IPS-11a (cell line): ENCODE measurements around the gene PES1.
"Not testable (repeated sequence)": the region's sequence is repeated elsewhere in the genome, so short reads cannot be mapped to it uniquely, and the experiment has no call there.

ENCODE experiments used
- H3K4me3 ChIP-seq: one replicate; pipeline ENCODE4 v1.5.1; 2013; ENCODE audit warnings: low read depth, low read length, control low read depth

The PES1 gene

DNA sequence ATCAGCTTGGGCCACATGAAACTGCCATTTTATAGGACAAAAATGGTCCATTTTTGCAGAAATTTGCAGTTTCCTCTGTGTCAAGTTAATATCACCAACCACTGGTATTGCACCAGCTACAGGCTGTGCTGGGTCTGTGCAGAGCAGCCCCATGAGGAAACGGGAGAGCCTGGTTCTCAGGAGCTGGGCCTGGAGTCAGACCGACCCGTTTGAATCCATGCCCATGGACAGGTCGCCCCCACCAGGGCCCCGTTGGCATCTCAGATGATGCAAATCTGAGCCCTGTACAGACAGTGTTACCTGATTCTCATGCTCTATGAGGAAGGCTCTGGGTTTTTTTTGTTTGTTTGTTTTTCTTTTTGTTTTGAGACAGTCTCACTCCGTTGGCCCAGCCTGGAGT lies 35.3 kb downstream of the PES1 start:
- no peak overlapping the region for H3K4me3 ChIP-seq

DNA sequence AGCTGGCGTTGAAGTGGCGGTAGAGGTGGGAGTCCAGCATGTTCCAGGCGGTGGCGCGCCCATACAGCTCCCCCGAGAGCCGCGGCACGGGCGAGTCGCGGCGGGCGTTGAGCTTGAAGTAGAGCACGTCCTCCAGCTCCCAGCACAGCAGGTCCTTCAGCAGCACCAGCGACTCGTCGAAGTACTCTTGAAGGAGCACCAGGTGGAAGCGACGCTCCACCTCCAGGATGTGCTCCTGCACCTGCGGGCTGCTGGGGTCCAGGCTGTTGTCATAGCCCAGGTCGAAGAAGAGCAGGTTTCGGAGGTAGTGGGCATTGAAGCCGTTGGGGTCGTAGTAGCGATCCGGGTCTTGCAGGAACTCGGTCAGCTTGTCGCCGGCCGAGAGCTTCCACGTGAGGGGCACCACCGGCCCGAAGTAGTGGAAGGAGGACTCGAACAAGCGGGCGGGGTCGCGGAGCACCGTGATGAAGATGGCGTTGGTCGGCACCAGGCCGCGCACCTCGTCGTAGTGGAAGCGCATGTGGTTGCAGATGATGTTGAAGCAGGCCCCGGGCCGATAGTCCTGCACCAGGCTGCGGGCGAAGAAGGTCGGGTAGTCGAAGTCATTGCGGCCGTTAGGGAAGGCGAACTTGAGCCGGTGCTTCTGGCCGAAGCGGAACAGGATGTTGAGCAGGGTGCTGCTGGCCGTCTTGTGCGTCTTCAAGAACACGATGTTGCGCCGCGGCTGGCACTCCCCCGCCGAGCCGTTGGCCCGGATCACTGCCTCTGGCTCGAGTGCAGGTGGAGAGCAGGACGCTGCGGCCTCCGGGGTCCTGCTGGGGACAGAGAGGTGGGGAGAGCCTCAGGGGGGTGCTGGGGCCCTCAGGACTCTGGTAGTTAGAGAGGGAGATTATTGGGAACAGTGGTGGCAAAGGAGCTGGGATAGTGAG lies 36.2 kb downstream of the PES1 start:
- H3K4me3 ChIP-seq = no peak overlapping the region

DNA sequence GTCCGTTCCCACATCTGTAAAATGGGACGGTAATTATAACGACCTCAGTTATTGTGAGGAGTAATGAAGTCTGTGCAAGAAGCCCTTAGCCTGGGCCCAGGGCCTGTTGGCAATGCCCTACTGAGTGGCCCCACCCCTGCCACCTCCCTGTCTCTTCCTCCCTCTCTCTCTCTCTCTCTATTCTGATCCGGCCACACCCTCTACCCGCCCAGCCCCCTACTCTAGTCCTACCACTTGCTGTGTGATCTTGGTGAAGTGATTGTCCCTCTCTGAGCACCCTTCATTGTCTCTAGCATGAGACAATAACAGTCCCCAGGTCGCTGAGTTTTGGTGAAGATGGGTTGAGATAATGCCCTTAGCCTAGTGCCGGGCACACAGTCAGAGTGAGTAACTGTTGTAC lies 37.7 kb downstream of the PES1 start:
- no peak overlapping the region for H3K4me3 ChIP-seq

DNA sequence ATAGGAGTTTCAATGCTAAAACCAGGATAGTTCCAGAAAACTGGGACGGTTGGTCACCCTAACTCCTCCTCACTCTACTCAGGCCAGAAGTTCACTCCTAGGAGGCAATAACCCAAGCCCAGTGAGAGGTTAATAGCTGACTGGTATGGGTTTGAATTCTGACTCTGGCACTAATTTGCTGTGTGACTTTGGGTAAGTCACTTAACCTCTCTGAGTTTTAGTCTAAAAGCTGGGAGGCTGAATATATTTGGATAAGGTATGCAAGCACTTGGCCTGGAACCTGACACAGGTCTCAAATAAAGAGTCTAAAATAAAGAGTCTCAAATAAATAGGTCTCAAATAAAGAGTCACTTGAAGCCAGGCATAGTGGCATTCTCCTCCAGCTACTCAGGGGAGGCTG lies 39.0 kb downstream of the PES1 start:
- H3K4me3 ChIP-seq = no peak overlapping the region

DNA sequence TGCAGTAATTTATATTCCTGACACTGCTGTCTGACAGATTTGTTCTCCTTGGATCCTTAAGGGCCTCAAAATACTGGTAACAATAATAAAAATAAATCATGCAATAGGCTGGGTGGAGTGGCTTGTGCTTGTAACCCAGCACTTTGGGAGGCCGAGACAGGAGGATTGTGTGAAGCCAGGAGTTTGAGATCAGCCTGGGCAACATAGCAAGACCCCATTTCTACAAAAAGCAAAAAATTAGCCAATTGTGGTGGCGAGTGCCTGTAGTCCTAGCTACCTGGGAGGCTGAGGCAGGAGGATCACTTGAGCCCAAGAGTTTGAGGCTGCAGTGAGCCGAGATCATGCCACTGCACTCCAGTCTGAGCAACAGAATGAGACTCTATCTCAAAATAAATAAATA lies 39.9 kb downstream of the PES1 start:
- not testable (repeated sequence) for H3K4me3 ChIP-seq

DNA sequence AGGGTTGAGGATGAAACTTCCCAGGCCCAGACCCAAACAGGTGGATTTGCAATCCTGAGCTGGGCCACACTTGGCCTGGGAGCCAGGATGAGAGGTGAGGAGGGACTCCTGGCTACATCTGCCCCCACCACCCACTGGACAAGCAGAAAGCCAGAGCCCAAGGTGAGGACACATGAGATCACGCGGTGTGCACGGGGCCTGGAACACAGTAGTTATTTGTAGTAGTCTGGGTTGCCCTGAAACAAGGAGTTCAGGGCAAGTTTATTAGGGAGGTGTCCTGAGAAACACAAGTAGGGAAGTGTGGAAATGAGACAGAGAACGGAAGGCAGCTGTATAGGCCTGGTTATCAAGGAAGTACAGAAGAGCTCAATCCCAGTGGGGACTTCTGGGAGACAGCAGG lies 44.5 kb downstream of the PES1 start:
- H3K4me3 ChIP-seq = no peak overlapping the region

DNA sequence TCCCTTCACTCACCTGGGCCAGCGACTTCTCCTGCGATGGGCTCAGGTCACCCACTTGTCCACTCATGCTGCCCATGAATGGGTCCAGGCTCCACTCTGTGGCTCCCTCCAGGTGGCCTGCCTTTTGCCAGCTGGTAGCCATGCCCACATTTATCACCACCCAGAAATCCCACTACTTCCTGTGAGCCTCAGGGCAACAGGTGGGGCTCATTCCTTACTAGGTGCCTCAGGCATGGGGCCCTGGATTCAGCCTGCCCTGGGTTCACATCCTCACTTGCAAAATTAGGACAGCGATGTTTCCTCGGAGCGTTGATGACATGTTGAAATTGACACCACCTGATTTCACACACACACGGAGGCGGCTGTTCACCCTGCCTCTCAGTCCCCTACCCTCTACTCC lies 45.1 kb downstream of the PES1 start, which contains the start of gene SEC14L6:
TSS of gene SEC14L6 (minus strand) at position 126 of the 400 bp plus-strand sequence. CDS start at position 67, 59 bp downstream.
- no peak within 1 kb of the TSS for H3K4me3 ChIP-seq

DNA sequence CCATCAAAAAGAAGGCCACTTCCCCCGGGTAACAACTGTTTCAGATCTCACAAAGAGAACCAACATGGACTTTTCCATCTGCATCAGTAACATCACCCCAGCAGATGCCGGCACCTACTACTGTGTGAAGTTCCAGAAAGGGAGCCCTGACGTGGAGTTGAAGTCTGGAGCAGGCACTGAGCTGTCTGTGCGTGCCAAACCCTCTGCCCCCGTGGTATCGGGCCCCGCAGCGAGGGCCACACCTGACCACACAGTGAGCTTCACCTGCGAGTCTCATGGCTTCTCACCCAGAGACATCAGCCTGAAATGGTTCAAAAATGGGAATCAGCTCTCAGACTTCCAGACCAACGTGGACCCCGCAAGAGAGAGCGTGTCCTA lies 48.9 kb downstream of the PES1 start:
- H3K4me3 ChIP-seq = no peak overlapping the region

DNA sequence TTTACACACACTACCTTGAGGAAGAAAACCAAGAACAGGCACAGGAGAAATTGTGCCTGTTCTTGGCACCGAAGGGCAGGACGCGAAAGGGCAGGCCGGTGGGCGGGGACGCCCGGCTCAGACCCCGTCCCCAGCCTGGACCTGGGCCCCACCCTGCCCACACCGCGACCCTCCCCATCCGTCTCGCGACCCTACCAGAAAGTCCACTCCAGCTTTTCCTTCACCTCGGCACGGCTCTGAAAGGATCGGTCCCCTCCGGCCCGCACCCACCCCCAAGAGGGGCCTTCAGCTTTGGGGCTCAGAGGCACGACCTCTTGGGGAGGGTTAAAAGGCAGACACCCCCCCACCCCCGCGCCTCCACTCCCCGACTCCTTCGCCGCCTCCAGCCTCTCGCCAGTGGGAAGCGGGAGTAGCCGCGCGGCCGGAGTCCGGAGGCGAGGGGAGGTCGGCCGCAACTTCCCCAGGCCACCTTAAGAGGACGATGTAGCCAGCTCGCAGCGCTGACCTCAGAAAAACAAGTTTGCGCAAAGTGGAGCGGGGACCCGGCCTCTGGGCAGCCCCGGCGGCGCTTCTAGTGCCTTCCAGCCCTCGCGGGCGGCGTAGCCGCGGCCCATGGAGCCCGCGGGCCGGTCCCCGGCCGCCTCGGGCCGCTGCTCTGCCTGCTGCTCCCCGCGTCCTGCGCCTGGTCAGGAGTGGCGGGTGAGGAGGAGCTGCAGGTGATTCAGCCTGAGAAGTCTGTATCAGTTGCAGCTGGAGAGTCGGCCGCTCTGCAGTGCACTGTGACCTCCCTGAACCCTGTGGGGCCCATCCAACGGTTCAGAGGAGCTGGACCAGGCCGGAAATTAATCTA lies 49.5 kb downstream of the PES1 start:
- peak overlapping the region; percentile 27 for H3K4me3 ChIP-seq

DNA sequence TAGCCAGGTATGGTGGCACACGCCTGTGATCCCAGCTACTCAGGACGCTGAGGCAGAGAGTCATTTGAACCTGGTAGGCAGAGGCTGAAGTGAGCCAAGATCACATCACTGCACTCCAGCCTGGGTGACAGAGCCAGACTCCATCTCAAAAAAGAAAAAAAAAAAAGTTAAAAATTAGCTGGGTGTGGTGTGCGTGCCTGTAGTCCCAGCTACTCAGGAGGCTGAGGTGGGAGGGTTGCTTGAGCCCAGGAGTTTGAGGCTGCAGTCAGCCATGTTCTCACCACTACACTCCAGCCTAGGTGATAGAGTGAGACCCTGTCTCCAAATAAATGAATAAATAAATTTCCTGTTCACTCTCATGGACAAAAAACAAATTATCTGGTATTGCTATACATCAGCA lies 50.2 kb downstream of the PES1 start:
- H3K4me3 ChIP-seq = not testable (repeated sequence)

DNA sequence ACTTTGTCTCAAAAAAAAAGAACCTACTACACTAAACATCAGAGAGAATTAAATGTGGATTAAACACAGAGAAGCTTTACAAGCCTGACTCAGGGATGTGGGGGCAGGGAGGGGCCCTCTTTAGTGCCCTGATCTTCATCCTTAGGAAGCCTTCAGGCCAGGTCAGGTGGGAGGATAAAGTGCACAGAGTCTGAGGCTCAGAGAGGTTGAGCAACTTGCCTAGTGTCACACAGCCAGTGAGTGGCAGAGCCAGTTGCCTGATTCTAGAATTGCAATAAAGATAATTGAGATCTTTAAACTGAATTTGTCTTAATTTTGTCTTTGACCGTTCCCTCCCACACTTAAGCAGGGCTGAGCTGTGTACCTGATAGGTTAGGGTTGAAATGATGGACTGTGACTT lies 52.3 kb downstream of the PES1 start:
- no peak overlapping the region for H3K4me3 ChIP-seq

DNA sequence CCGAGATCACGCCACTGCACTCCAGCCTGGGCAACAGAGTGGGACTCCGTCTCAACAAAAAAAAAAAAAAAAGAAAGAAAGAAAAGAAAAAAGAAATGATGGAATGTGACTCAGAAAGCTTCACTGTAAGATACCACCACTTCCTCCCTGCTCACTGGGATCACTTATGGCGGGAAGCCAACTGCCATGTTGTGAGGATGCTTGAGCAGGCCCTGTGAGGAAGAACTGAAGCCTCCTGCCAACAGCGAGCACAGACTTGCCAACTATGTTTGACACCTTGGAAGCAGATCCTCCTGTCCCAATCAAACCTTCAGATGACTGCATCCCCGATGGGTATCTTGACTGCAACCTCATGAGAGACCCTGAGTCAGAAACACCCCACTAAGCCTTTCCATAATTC lies 53.4 kb downstream of the PES1 start:
- no peak overlapping the region for H3K4me3 ChIP-seq

DNA sequence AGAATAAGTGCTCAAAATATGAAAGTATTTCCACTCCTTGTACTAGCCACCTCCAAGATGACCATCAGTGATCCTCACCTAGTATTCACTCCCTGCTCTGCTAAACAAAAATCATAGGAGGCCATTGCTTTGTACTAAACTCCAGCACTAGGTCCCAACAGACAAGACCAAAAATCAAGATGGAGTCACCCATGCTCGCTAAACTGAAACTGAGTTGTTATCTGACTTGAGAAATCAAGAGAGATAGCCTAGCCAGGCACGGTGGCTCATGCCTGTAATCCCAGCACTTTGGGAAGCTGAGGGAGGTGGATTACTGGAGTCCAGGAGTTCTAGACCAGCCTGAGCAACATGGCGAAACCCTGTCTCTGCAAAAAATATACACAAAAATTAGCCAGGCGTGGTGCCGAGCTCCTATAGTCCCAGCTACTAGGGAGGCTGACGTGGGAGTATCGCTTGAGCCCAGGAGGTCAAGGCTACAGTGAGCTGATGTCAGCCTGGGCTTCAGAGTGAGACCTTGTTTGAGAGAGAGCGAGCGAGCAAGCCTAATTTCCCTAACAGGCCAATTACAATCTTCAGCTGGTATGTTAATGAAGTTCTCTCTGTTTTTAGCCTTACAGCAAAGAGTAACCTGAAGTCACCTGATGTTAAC lies 54.5 kb downstream of the PES1 start:
- H3K4me3 ChIP-seq = no peak overlapping the region

DNA sequence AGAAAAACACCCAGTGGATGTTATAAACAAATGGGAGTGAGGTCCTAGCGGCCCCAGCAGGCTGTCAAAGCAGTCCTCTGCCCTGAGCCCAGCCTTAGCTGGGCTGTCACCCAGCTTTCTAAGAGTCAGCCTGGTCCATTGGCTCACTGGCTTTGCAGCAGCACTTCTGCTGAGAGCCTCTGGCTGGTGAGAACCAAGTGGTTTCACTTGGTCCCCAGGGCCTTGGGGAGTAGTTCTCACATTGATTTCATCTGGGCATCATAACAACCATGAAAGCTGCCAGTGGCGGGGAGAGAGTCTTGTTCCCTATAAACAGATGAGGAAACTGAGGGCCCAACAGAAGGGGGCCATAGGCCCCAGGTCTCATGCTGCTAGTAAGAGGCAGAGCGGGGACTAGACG lies 56.5 kb downstream of the PES1 start:
- no peak overlapping the region for H3K4me3 ChIP-seq

DNA sequence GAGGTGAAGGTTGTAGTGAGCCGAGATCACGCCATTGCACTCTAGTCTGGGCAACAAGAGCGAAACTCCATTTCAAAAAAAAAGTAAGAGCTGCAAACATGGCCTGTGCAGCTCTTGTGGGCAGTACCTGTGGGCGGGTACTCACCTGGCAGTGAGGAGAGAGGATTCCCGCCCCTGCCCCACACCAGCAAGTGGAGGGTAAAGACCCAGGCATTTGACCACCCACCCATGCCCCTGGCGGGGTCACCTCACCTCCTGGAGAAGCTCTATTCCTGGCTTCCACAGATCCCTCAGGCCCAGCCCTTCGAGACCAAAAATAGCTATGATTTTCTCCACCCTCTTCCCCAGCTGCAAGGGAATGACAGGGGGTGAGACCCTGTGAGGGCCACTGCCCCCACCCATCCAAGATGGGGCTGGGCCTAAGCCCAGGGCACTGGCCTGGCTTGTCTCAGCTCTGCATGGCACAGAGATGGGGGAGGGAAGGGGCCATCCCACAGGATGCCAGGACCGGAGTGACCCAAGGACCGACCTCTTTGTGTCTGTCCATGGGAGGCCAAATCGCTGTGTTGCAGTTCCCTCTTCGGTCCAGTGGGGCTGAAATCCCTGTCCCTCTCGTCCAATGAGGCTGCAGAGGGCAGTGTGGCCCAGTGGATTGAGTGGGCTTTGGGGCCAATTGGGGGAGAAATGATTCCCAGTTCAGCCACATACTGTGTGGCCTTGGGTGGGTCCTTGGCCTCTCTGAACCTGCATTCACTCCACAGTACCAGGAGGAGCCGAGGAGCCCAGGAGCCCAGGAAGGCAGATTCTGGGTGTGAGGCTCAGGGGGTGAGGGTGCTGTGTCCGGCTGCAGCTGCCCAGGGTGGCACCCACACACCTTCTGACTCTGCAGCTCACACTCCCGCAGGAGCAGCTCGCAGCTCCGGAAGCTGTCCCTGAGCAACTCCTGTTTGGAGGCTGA lies 59.8 kb downstream of the PES1 start:
- no peak overlapping the region for H3K4me3 ChIP-seq

DNA sequence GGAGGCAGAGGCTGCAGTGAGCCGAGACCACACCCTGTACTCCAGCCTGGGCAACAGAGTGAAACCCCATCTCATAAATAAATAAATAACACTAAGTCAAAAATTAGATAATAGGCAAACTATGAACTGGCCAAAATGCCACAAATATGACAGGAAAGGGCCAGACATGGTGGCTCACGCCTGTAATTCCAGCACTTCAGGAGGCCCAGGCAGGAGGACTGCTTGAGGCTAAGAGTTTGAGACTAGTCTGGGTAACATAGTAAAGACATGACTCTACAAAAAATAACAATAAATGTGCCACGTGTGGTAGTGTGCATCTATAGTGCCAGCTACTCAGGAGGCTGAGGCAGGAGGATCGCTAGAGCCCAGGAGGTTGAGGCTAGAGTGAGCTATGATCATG lies 65.1 kb downstream of the PES1 start:
- no peak overlapping the region for H3K4me3 ChIP-seq
